Spleen (tissue), 7 donors: Measurements from ENCODE around the gene RAB5B.

Source experiments
- POLR2A ChIP-seq, 3 donors: fragments of 450-650 bp; IDR thresholded peaks; one replicate each; pipeline ENCODE4 v1.5.1; 2017; ENCODE audit warnings: antibody characterized with exemption in 3 of 3, mild to moderate bottlenecking in 1 of 3
- TF ChIP-seq, protein P1 (sequence below), 11 experiments: fragments of 200-600 bp in 7 of 11; fragments of 450-650 bp in 4 of 11; sonication (generic) in 4 of 11; IDR thresholded peaks in 8 of 11; conservative IDR thresholded peaks in 3 of 11; 1 replicate in 7 of 11; 2 replicates in 4 of 11; pipeline versions ENCODE4 v1.4.0 to v1.8.0; 2016 to 2021; ENCODE audit warnings: antibody characterized with exemption in 11 of 11, inconsistent platforms in 4 of 11, mild to moderate bottlenecking in 1 of 11
- donor health status: DM: no; HTN: no; CAD: no; lungs with moderate emphysema.
- donor health status: DM: no; HTN: no; CAD: no.
- donor health status: DM: no; HTN: no; CAD: no.

DNA sequence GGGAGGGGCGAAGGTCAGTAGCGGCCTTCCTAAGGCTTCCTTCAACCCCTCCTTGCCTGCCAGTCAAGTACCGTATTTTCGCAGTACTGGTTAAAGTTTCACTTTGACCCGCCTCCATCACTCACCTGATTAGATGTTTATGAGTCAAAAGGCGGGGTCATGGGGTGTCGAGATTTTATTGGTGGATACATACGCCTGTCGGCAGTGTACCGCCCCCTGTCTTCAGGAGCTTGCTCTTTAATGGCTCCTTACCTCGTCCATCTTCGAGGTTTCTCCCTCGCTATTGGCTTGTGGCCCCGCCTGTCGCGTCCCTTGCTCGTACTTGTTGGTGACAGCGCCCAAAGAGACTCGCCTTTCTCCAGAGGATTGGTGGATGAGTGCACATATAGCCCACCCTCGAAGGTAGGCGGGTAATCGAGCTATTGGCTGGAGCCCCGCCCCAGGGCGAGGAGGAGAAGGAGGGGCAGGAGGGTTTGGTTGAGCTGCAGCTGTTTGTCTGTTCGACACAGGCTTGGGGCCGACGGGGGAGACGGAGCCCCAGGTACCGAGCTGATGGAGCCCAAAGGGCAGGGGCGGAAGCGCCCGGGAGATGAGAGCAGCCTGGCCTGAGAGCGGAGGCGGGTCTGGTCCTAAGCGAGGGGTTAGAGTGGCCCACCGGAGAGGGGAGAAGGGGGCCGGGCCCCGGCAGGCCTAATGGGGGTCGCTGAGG, at the start of gene RAB5B:
- peak; percentile 84 to 97 (median 91) for TF ChIP-seq POLR2A (IDR thresholded peaks at IDR 0.05)
- TF ChIP-seq, protein P1, sequence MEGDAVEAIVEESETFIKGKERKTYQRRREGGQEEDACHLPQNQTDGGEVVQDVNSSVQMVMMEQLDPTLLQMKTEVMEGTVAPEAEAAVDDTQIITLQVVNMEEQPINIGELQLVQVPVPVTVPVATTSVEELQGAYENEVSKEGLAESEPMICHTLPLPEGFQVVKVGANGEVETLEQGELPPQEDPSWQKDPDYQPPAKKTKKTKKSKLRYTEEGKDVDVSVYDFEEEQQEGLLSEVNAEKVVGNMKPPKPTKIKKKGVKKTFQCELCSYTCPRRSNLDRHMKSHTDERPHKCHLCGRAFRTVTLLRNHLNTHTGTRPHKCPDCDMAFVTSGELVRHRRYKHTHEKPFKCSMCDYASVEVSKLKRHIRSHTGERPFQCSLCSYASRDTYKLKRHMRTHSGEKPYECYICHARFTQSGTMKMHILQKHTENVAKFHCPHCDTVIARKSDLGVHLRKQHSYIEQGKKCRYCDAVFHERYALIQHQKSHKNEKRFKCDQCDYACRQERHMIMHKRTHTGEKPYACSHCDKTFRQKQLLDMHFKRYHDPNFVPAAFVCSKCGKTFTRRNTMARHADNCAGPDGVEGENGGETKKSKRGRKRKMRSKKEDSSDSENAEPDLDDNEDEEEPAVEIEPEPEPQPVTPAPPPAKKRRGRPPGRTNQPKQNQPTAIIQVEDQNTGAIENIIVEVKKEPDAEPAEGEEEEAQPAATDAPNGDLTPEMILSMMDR (IDR thresholded peaks at IDR 0.05 in 8 of 11, conservative IDR thresholded peaks at IDR 0.05 in 3 of 11) = peak in 7 of 11 experiments; percentile 34 to 56 (median 42)
